ENCODE results near the gene SMURF2.

DNA sequence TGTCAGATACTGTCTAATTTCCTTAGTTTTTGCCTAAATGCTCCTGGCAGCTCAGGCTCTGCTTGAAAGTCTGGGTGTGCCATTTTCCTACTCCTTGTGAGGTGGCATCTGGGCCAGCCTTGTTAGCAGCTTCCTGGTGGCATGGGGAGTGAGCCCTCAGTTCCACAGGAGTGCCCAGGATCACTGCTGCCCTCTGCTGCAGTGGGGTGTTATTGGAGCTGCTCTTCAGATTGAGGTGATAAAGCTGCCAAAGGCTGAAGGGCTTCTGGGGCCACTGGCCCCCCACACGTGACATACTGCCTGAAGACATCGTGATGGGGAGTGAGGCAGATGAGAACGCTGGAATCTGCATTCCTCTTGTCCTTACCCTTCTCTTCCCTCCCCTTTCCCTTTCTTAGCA is 127.9 kb downstream of the SMURF2 start:
- no peak for TF ChIP-seq POLR2A (IDR thresholded peaks at IDR 0.05)
- TF ChIP-seq, protein P1, sequence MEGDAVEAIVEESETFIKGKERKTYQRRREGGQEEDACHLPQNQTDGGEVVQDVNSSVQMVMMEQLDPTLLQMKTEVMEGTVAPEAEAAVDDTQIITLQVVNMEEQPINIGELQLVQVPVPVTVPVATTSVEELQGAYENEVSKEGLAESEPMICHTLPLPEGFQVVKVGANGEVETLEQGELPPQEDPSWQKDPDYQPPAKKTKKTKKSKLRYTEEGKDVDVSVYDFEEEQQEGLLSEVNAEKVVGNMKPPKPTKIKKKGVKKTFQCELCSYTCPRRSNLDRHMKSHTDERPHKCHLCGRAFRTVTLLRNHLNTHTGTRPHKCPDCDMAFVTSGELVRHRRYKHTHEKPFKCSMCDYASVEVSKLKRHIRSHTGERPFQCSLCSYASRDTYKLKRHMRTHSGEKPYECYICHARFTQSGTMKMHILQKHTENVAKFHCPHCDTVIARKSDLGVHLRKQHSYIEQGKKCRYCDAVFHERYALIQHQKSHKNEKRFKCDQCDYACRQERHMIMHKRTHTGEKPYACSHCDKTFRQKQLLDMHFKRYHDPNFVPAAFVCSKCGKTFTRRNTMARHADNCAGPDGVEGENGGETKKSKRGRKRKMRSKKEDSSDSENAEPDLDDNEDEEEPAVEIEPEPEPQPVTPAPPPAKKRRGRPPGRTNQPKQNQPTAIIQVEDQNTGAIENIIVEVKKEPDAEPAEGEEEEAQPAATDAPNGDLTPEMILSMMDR (IDR thresholded peaks at IDR 0.05 in 8 of 11, conservative IDR thresholded peaks at IDR 0.05 in 3 of 11), result no peak
- TF ChIP-seq POLR2AphosphoS5 (IDR thresholded peaks at IDR 0.05), result no peak

Data from spleen (tissue), 7 donors.